ENCODE measurements around the gene HCN3.
A peak's percentile ranks its signal among the peaks of the same experiment; 100 is the strongest.
"Not testable (repeated sequence)": the region's sequence is repeated elsewhere in the genome, so short reads cannot be mapped to it uniquely, and the experiment has no call there.

HCN3 gene

DNA sequence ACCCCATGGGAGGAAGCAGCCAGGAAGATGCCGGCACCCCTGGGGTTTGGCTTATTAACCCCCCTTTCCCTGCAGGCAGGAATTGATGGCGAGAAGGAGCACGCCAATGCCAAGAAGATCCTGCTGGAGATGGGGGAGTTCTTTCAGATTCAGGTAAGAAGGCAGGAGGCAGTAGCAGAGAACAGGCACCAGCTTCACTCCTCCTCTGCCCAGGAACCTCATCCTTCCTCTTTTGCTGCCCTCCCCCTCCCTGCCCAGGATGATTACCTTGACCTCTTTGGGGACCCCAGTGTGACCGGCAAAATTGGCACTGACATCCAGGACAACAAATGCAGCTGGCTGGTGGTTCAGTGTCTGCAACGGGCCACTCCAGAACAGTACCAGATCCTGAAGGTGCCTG, 42.3 kb downstream of the HCN3 start:
- no peak for DNase-seq

- no peak for DNase-seq
These were observed 43.0 kb downstream of the HCN3 start for GRCh38 chr1:155320252-155320651.

GRCh38 chr1:155320661-155321617, 43.7 kb downstream of the HCN3 start, which contains the start of gene RUSC1:
TSS of gene RUSC1 (plus strand) at chr1:155320894. CDS start at chr1:155321774, 880 bp downstream.
- peak; percentile 89 for DNase-seq

GRCh38 chr1:155321639-155322503, 44.6 kb downstream of the HCN3 start:
- DNase-seq = peak; percentile 37

DNA sequence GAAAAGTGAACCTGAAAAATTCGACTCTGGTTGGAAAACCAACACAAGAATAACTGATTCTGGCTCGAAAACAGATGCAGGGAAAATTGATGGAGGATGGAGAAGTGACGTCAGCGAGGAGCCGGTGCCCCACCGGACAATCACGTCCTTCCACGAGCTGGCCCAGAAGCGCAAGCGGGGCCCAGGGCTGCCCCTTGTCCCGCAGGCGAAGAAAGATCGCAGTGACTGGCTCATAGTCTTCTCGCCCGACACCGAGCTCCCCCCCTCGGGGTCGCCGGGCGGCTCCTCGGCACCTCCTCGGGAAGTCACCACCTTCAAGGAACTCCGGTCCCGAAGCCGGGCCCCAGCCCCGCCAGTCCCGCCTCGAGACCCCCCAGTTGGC, 45.3 kb downstream of the HCN3 start:
- DNase-seq = peak; percentile 58

DNA sequence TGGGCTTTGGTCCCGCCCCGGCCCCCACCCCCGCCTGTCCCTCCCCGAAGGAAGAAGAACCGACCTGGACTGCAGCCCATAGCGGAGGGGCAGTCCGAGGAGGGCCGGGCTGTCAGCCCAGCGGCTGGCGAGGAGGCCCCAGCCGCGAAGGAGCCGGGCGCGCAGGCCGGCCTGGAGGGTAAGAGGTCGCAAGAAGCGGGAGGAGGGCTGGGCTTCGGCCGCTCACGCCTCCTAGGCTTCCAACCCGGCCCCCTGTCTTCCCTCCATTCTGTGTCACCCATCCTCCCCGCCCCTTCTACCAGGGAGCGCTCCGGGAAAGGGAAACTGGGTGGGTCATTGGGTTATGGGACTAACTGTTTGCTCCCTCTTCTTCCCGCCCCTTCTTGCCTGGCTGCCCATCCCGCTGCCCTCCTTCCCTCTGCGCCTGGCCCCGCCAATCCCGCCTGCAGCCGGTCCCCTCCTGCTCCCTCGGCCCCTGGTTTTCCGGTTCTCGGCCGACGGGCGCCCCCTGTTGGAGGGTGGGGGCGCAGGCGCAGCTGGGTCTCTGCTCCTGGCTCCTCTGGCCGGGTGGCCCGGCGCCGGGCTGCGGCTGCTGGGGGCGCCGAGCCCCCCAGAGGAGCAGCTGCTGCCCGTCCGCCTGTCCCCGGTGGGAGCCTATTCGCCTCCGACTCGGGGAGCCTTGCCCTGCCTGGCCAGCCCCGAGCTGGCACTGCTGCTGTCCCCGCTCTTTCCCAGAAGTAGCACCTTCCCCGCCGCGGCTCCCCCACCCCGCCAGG, 45.9 kb downstream of the HCN3 start:
- peak; percentile 91 for DNase-seq

GRCh38 chr1:155323729-155324036, 46.4 kb downstream of the HCN3 start:
- peak; percentile 89 for DNase-seq

- peak; percentile 98 for DNase-seq
These were observed 46.9 kb downstream of the HCN3 start for GRCh38 chr1:155324037-155324716.

DNA sequence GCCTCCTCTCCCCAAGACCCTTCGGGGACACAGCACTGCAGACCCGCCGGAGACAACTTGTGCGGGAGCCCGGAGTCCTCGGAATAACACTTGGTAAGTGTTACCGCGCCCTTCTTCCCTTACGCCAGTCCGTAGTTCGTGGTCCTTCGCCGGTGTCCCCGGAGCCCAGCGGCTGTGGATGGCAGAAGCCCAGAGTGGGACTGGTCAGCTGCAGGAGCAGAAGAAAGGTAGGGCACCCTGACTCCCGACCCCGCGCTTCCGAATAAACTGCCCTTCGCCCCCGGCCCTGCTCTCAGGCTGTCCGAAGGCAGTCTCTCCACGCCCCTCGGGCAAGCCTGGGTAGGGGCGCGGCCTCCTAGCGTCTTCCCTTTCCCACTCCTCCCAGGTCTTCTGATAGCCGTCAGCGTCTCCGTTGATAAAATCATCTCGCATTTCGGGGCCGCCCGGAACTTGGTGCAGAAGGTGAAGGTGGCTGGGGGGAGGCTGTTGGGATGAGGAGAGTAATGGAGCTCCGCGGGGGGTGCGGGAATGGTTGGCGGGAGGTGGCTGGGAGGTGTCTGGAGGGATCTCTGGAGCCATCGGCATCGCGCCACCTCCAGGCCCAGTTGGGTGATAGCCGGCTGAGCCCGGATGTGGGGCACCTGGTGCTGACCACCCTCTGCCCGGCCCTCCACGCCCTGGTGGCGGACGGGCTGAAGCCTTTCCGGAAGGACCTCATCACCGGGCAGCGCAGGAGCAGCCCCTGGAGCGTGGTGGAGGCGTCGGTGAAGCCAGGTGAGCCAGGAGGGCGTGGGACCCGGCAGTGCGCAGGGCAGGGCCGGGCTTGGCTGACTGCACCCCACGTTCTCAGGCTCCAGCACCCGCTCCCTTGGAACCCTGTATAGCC, 47.7 kb downstream of the HCN3 start:
- peak; percentile 83 for DNase-seq

GRCh38 chr1:155325603-155325893, 48.3 kb downstream of the HCN3 start:
- no peak for DNase-seq

DNA sequence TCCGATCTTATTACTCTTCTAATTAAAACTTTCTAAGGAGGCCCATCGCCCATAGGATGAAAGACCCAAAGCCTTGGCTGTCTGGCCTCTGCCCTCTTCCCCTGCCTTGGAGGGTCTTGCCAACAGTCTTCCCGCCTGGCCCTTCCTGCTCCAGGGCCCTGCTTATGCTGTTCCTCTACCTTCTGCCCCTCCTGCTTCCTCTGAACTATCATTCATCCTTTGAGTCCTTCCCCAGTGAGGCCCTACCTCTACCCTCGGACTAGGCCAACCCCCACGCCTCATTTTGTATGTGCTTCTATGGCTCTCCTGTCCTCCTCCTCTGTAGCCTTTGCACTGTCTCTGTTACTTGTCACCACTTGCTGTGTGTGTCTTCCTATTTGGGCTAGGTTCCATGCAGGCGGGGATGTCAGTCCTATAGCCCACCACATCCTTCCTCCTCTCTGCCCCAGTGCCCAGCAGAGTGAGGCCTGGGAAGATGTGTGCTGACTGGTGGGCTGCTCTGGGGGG, 48.8 kb downstream of the HCN3 start:
- no peak for DNase-seq

DNA sequence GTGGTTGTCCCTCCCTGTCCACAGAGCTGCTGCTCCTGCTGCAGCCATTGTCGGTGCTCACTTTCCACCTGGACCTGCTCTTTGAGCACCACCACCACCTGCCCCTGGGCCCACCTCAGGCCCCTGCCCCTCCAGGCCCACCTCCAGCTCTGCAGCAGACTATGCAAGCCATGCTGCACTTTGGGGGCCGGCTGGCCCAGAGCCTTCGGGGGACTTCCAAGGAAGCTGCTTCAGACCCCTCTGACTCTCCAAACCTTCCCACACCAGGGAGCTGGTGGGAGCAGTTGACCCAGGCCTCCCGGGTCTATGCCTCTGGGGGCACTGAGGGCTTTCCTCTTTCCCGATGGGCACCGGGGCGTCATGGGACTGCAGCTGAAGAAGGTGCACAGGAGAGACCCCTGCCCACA, 49.4 kb downstream of the HCN3 start:
- no peak for DNase-seq

GRCh38 chr1:155327981-155328380, 50.7 kb downstream of the HCN3 start:
- DNase-seq = no peak

GRCh38 chr1:155328856-155329255, 51.6 kb downstream of the HCN3 start:
- DNase-seq = not testable (repeated sequence)

DNA sequence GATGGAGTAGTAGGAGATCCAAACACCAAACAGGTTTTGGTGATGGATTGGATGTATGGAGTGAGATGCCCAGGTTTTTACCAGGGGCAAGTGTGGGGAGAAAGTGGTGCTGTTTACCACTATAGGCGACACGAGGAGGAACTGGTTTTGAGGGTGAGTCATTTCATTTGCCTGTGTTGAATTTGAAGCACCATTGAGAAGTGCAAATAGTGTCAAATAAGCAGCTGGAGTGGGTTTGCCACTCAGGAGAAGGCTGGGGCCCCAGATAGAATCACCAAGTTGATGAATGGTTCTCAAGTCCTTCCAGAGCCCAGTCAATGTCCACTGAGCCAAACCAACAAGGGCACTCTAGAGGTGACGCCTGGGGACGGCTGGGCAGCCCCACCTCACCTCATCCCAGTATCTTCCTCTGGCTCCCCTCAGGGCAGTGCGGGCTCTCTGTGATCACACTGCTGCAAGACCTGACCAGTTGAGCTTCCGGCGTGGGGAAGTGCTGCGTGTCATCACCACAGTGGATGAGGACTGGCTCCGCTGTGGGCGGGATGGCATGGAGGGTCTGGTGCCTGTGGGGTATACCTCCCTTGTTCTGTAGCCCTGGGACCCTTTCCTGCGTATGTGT, 52.8 kb downstream of the HCN3 start:
- no peak for DNase-seq

GRCh38 chr1:155334962-155335361, 57.7 kb downstream of the HCN3 start:
- no peak for DNase-seq
